Neuronal stem cell (in vitro differentiated cells): ENCODE data around the gene TMEM126A.
"Not testable (repeated sequence)": the region's sequence is repeated elsewhere in the genome, so short reads cannot be mapped to it uniquely, and the experiment has no call there.

ENCODE experiments used
- DNase-seq: peaks from one replicate; pipeline ENCODE4 v3.0.0-alpha.2; 2013; ENCODE audit warnings: low spot score
- H2AFZ ChIP-seq: one replicate; pipeline ENCODE4 v1.6.1; 2013; ENCODE audit warnings: mild to moderate bottlenecking, low read length, inconsistent platforms
- H2AK5ac ChIP-seq: 2 replicates; pipeline ENCODE4 v1.6.1; 2013; ENCODE audit warnings: low read depth, mild to moderate bottlenecking, inconsistent platforms, low read length, moderate library complexity, mixed read lengths
- H2BK120ac ChIP-seq: 2 replicates; pipeline ENCODE4 v1.6.1; 2013; ENCODE audit warnings: low read depth, mild to moderate bottlenecking, inconsistent platforms, low read length, moderate library complexity, mixed read lengths
- H2BK12ac ChIP-seq: one replicate; pipeline ENCODE4 v1.6.1; 2013; ENCODE audit warnings: low read length, inconsistent platforms
- H2BK15ac ChIP-seq: 2 replicates; pipeline ENCODE4 v1.6.1; 2013; ENCODE audit warnings: mild to moderate bottlenecking, low read length, inconsistent platforms, mixed read lengths
- H2BK5ac ChIP-seq: one replicate; pipeline ENCODE4 v1.6.1; 2013; ENCODE audit warnings: inconsistent platforms, mild to moderate bottlenecking, low read length, moderate library complexity
- H3K14ac ChIP-seq: one replicate; pipeline ENCODE4 v1.6.1; 2013; ENCODE audit warnings: low read length, inconsistent platforms
- H3K18ac ChIP-seq: 2 replicates; pipeline ENCODE4 v1.6.1; 2013; ENCODE audit warnings: low read length, inconsistent platforms
- H3K23ac ChIP-seq: 2 replicates; pipeline ENCODE4 v1.6.1; 2013; ENCODE audit warnings: low read depth, mild to moderate bottlenecking, mixed read lengths, low read length, inconsistent platforms; ENCODE audit not compliant: poor library complexity
- H3K27ac ChIP-seq: replicated peaks from 3 replicates; pipeline ENCODE4 v1.5.1; 2013; ENCODE audit warnings: low read length, inconsistent platforms
- H3K27me3 ChIP-seq, 3 experiments: 2 replicates each; pipeline ENCODE4 v1.6.1; 2013; ENCODE audit warnings: low read length in 3 of 3, mild to moderate bottlenecking in 2 of 3, inconsistent platforms in 1 of 3, low read depth in 1 of 3, mixed read lengths in 1 of 3, moderate library complexity in 1 of 3; ENCODE audit not compliant: control insufficient read depth in 3 of 3, insufficient read depth in 3 of 3
- H3K36me3 ChIP-seq, 2 donors: replicated peaks in 1 of 2; 2 replicates each; pipeline ENCODE4 v1.6.1; 2013; ENCODE audit warnings: low read length in 2 of 2; ENCODE audit not compliant: control insufficient read depth in 2 of 2, insufficient read depth in 2 of 2
- H3K4ac ChIP-seq: 2 replicates; pipeline ENCODE4 v1.6.1; 2013; ENCODE audit warnings: inconsistent platforms, mild to moderate bottlenecking, low read length, moderate library complexity
- H3K4me1 ChIP-seq, 2 donors: 1 replicate in 1 of 2; 2 replicates in 1 of 2; pipeline ENCODE4 v1.6.1; 2013; ENCODE audit warnings: low read length in 2 of 2, low read depth in 1 of 2; ENCODE audit not compliant: control insufficient read depth in 2 of 2, insufficient read depth in 1 of 2
- H3K4me2 ChIP-seq: one replicate; pipeline ENCODE4 v1.6.1; 2013; ENCODE audit warnings: mild to moderate bottlenecking, low read length, inconsistent platforms; ENCODE audit not compliant: insufficient read depth, poor library complexity, severe bottlenecking
- H3K4me3 ChIP-seq, 2 donors: 2 replicates each; pipeline ENCODE4 v1.5.1; 2013; ENCODE audit warnings: low read length in 2 of 2, mild to moderate bottlenecking in 2 of 2, inconsistent platforms in 1 of 2, moderate library complexity in 1 of 2
- H3K79me1 ChIP-seq: one replicate; pipeline ENCODE4 v1.6.1; 2013; ENCODE audit warnings: low read depth, mild to moderate bottlenecking, inconsistent platforms, low read length, moderate library complexity
- H3K9ac ChIP-seq: one replicate; pipeline ENCODE4 v1.6.1; 2013; ENCODE audit warnings: mild to moderate bottlenecking, low read depth, low read length, inconsistent platforms; ENCODE audit not compliant: poor library complexity
- H3K9me3 ChIP-seq, 2 donors: replicated peaks in 1 of 2; 2 replicates each; pipeline versions ENCODE3 to v1.6.1; 2013; ENCODE audit warnings: low read length in 2 of 2, mild to moderate bottlenecking in 2 of 2, inconsistent platforms in 1 of 2, low read depth in 1 of 2, mixed read lengths in 1 of 2, moderate library complexity in 1 of 2; ENCODE audit not compliant: control insufficient read depth in 2 of 2, insufficient read depth in 1 of 2
- H4K8ac ChIP-seq: one replicate; pipeline ENCODE4 v1.6.1; 2013; ENCODE audit warnings: low read depth, mild to moderate bottlenecking, inconsistent platforms, low read length, moderate library complexity
- H4K91ac ChIP-seq: one replicate; pipeline ENCODE4 v1.6.1; 2013; ENCODE audit warnings: low read length, low read depth, mild to moderate bottlenecking, inconsistent platforms; ENCODE audit not compliant: poor library complexity
- WGBS, 2 donors: extraction: QIAGEN DNeasy Blood & Tissue Kit; methylation state at CpG; one replicate each; pipeline ENCODE4 v1.1.7; 2013; ENCODE audit warnings: missing lambda C conversion rate in 2 of 2, mixed read lengths in 1 of 2; ENCODE audit not compliant: insufficient read length in 2 of 2, insufficient replicate concordance in 1 of 2; ENCODE audit errors: extremely low coverage in 2 of 2; 5-methylcytosine and 5-hydroxymethylcytosine counted together

TMEM126A gene

GRCh38 chr11:85647078-85647477 is 689 bp upstream of the TMEM126A start:
- no peaks in the 10 kb centered on the region for H3K27me3 ChIP-seq
- no peak overlapping the region for H3K18ac ChIP-seq
- H2AFZ ChIP-seq = peak overlapping the region; percentile 84
- H2BK120ac ChIP-seq = no peak overlapping the region
- H3K9me3 ChIP-seq = no peaks in the 10 kb centered on the region
- H3K4me1 ChIP-seq = peaks cover 0 to 2% of the 10 kb centered on the region in 2 donors
- H3K27ac ChIP-seq = no peak overlapping the region
- no peak overlapping the region for H3K9ac ChIP-seq
- no peak overlapping the region for H4K91ac ChIP-seq
- H4K8ac ChIP-seq = no peak overlapping the region
- no CpG with 5 or more reads among the region's 2 CpGs for WGBS, 2 donors
- H3K4me2 ChIP-seq = no peak overlapping the region
- peaks cover 3 to 16% of the 10 kb centered on the region in 2 donors for H3K36me3 ChIP-seq
- DNase-seq = no peak
- H2BK12ac ChIP-seq = no peak overlapping the region
- H3K4me3 ChIP-seq = peak overlapping the region; percentile 68 to 98
- H2BK5ac ChIP-seq = no peak overlapping the region
- H3K14ac ChIP-seq = no peak overlapping the region
- no peak overlapping the region for H3K23ac ChIP-seq
- H3K79me1 ChIP-seq = no peaks in the 10 kb centered on the region
- no peak overlapping the region for H2AK5ac ChIP-seq
- H2BK15ac ChIP-seq = no peak overlapping the region
- no peak overlapping the region for H3K4ac ChIP-seq

- no peak overlapping the region for H2BK120ac ChIP-seq
- H4K91ac ChIP-seq = no peak overlapping the region
- no peaks in the 10 kb centered on the region for H3K27me3 ChIP-seq
- peaks cover 5 to 56% of the 10 kb centered on the region in 2 donors for H3K36me3 ChIP-seq
- no peak overlapping the region for H3K14ac ChIP-seq
- H3K27ac ChIP-seq = no peak overlapping the region
- no peak overlapping the region for H2BK15ac ChIP-seq
- no peak overlapping the region for H3K4ac ChIP-seq
- no peak overlapping the region for H3K9ac ChIP-seq
- H3K9me3 ChIP-seq = no peaks in the 10 kb centered on the region
- H4K8ac ChIP-seq = no peak overlapping the region
- H3K23ac ChIP-seq = no peak overlapping the region
- H2AFZ ChIP-seq = no peak overlapping the region
- no peak overlapping the region for H2BK5ac ChIP-seq
- H2AK5ac ChIP-seq = no peak overlapping the region
- no peak overlapping the region for H3K4me2 ChIP-seq
- peaks cover 0 to 2% of the 10 kb centered on the region in 2 donors for H3K4me1 ChIP-seq
- no peak overlapping the region for H2BK12ac ChIP-seq
- WGBS, 2 donors = no CpG with 5 or more reads among the region's 1 CpG
- H3K79me1 ChIP-seq = no peaks in the 10 kb centered on the region
- no peak for DNase-seq
- no peak overlapping the region for H3K4me3 ChIP-seq
- H3K18ac ChIP-seq = no peak overlapping the region
Measured at GRCh38 chr11:85651118-85651517, 3.4 kb downstream of the TMEM126A start.

- WGBS, 2 donors = no CpG with 5 or more reads among the region's 3 CpGs
- Histone ChIP-seq H3K4me2 (no peak overlapping the region), H3K4me3 (no peak overlapping the region), H3K79me1 (no peaks in the 10 kb centered on the region), H4K8ac (no peak overlapping the region), H4K91ac (no peak overlapping the region), H3K4me1 (no peaks in the 10 kb centered on the region), H3K18ac (no peak overlapping the region), H2AFZ (no peak overlapping the region), H2BK120ac (no peak overlapping the region), H3K9me3 (no peaks in the 10 kb centered on the region), H3K36me3 (peaks cover 5 to 74% of the 10 kb centered on the region in 2 donors), H2AK5ac (no peak overlapping the region), H3K14ac (no peak overlapping the region), H3K4ac (no peak overlapping the region), H3K23ac (no peak overlapping the region), H2BK12ac (no peak overlapping the region), H2BK5ac (no peak overlapping the region), H3K9ac (no peak overlapping the region), H3K27me3 (no peaks in the 10 kb centered on the region), H3K27ac (no peak overlapping the region), H2BK15ac (no peak overlapping the region)
- DNase-seq = no peak
Measured at GRCh38 chr11:85652786-85653447, 5.2 kb downstream of the TMEM126A start.

GRCh38 chr11:85654343-85654742 is 6.6 kb downstream of the TMEM126A start:
- not testable (repeated sequence) for H4K8ac ChIP-seq, H3K23ac ChIP-seq, H2AK5ac ChIP-seq, H3K79me1 ChIP-seq, H2BK120ac ChIP-seq, H3K27me3 ChIP-seq, H2AFZ ChIP-seq, H4K91ac ChIP-seq, H3K27ac ChIP-seq, H3K18ac ChIP-seq, H2BK12ac ChIP-seq, H2BK15ac ChIP-seq, H2BK5ac ChIP-seq, H3K4me1 ChIP-seq, DNase-seq, H3K9ac ChIP-seq, H3K14ac ChIP-seq, H3K4me2 ChIP-seq, H3K4me3 ChIP-seq, H3K9me3 ChIP-seq, H3K4ac ChIP-seq
- no CpG with 5 or more reads among the region's 4 CpGs for WGBS, 2 donors
- peaks cover 6 to 88% of the 10 kb centered on the region in 2 donors for H3K36me3 ChIP-seq
